GM12878 (cell line): Measurements from ENCODE around the gene TSFM. TPM values are rescaled to one million over a fixed set of nuclear protein-coding genes. Genes with fewer than 3 reads are reported as not detected.

Experiments
- ATAC-seq: fragments of 200-7000 bp; cut with Tn5 transposase; 3 replicates; pipeline ENCODE4 v1.9.1; 2020; ENCODE audit warnings: mild to moderate bottlenecking, moderate library complexity
- BruUV-seq: library from RNA; stranded (reverse); fragments of 400-500 nt; replicated peaks from 2 replicates; lab custom pipeline; 2021; lab: Mats Ljungman, UMichigan
- CTCF ChIA-PET: fragments of 300-600 bp; sonication (Branson Sonifier 250); formaldehyde crosslinking; extraction: SDS; loops from one replicate; lab custom pipeline; 2021; ENCODE audit warnings: inconsistent platforms; lab: Yijun Ruan, JAX
- POLR2A ChIA-PET: fragments of 350-600 bp; formaldehyde crosslinking; extraction: SDS; loops from one replicate; lab custom pipeline; 2021; ENCODE audit warnings: inconsistent platforms; lab: Charles Lee
- RAD21 ChIA-PET: fragments of 300-600 bp; sonication (Branson Sonifier 250); formaldehyde crosslinking; loops from one replicate; lab custom pipeline; 2023; ENCODE audit warnings: antibody characterized with exemption; ENCODE audit not compliant: unreplicated experiment; lab: Charles Lee
- SMC1A ChIA-PET: fragments of 300-600 bp; sonication (Branson Sonifier 250); formaldehyde crosslinking; loops from one replicate; lab custom pipeline; 2023; ENCODE audit not compliant: unreplicated experiment, uncharacterized antibody; lab: Charles Lee
- DNase-seq: peaks from one replicate; pipeline ENCODE4 v3.0.0-alpha.2; 2011; ENCODE audit warnings: low read depth, low spot score
- FAIRE-seq: peaks from 3 replicates; lab custom pipeline; 2011; peaks lifted over from hg19 to GRCh38; lab: Jason Lieb, UNC
- H2AFZ ChIP-seq: 2 replicates; pipeline ENCODE4 v1.6.0; 2011; ENCODE audit warnings: low read depth, low read length, control low read depth; ENCODE audit not compliant: control insufficient read depth
- H3K27ac ChIP-seq: 2 replicates; pipeline ENCODE4 v1.5.1; 2011; ENCODE audit warnings: control low read depth; ENCODE audit not compliant: control insufficient read depth, insufficient read depth
- H3K27me3 ChIP-seq, 2 experiments: replicated peaks in 1 of 2; 2 replicates each; pipeline versions ENCODE4 v1.6.0 to v1.6.1; 2011; ENCODE audit warnings: low read length in 1 of 2; ENCODE audit not compliant: control insufficient read depth in 2 of 2, insufficient read depth in 2 of 2
- H3K36me3 ChIP-seq, 2 experiments: 2 replicates each; pipeline ENCODE4 v1.5.1; 2011; ENCODE audit warnings: low read length in 1 of 2; ENCODE audit not compliant: control insufficient read depth in 2 of 2, insufficient read depth in 2 of 2
- H3K4me1 ChIP-seq: 2 replicates; pipeline ENCODE4 v1.6.1; 2011; ENCODE audit warnings: mild to moderate bottlenecking, low read length, moderate library complexity, mixed read lengths; ENCODE audit not compliant: control insufficient read depth, insufficient read depth
- H3K4me2 ChIP-seq: 2 replicates; pipeline ENCODE4 v1.6.0; 2011; ENCODE audit warnings: control low read depth; ENCODE audit not compliant: control insufficient read depth, insufficient read depth
- H3K4me3 ChIP-seq: fragments of 200-600 bp; sonication (generic); 2 replicates; pipeline ENCODE4 v1.5.1; 2016
- H3K79me2 ChIP-seq: 2 replicates; pipeline ENCODE4 v1.6.0; 2011; ENCODE audit warnings: low read length; ENCODE audit not compliant: control insufficient read depth, insufficient read depth
- H3K9ac ChIP-seq: 2 replicates; pipeline ENCODE4 v1.8.0; 2011; ENCODE audit warnings: low read length, control low read depth, mixed read lengths; ENCODE audit not compliant: control insufficient read depth, insufficient read depth
- H3K9me3 ChIP-seq: replicated peaks from 3 replicates; pipeline ENCODE4 v1.5.1; 2011; ENCODE audit warnings: mild to moderate bottlenecking, low read length; ENCODE audit not compliant: control insufficient read depth, insufficient read depth
- H4K20me1 ChIP-seq: 2 replicates; pipeline ENCODE4 v1.6.0; 2011; ENCODE audit not compliant: control insufficient read depth, insufficient read depth
- BMI1 ChIP-seq: fragments of 450-650 bp; IDR thresholded peaks from 2 replicates; pipeline ENCODE4 v1.6.1; 2016; ENCODE audit warnings: mild to moderate bottlenecking, moderate library complexity, borderline replicate concordance
- CREB1 ChIP-seq: IDR thresholded peaks from 2 replicates; pipeline ENCODE4 v1.6.1; 2012; ENCODE audit warnings: low read depth, mild to moderate bottlenecking, inconsistent platforms
- NFIC ChIP-seq: IDR thresholded peaks from 2 replicates; pipeline ENCODE4 v1.6.1; 2012; ENCODE audit warnings: low read depth, mild to moderate bottlenecking, inconsistent platforms, low read length, moderate library complexity
- NR2C2 ChIP-seq: IDR thresholded peaks from 2 replicates; pipeline ENCODE4 v1.6.1; 2011; ENCODE audit warnings: borderline replicate concordance, low read depth; ENCODE audit not compliant: control insufficient read depth, insufficient read length
- SREBF2 ChIP-seq: IDR thresholded peaks from 2 replicates; pipeline ENCODE4 v1.6.1; 2012; ENCODE audit warnings: mild to moderate bottlenecking, low read length
- YY1 ChIP-seq: IDR thresholded peaks from 2 replicates; pipeline ENCODE4 v1.6.1; 2011; ENCODE audit warnings: low read depth, mild to moderate bottlenecking, low read length
- WGBS: methylation state at CpG from one replicate; pipeline ENCODE4 v1.1.6; 2016; ENCODE audit warnings: low lambda C conversion rate; ENCODE audit not compliant: insufficient replicate concordance, insufficient coverage; ENCODE audit errors: missing lambda C conversion rate; 5-methylcytosine and 5-hydroxymethylcytosine counted together
- in situ Hi-C: fragments of 300-500 bp; cut with MboI; formaldehyde crosslinking; loops from 9 replicates; pipeline ENCODE4 v1.14.3; 2018; ENCODE audit warnings: mixed read lengths
- intact Hi-C: fragments of 100-400 bp; cut with micrococcal nuclease; formaldehyde crosslinking; loops from one replicate; pipeline ENCODE4 v1.14.2; 2022; ENCODE audit not compliant: unreplicated experiment
- polyA plus RNA-seq, 11 experiments: library from polyadenylated mRNA; depleted of rRNA in 4 of 11; unstranded in 6 of 11; stranded (reverse) in 5 of 11; fragments of >200 nt; fragmentation: Nextera tagmentation in 4 of 11; fragmentation: Illumina TruSeq in 1 of 11; extraction: Ambion mirVana in 4 of 11; extraction: Trizol in 1 of 11; gene quantifications; 1 replicate in 1 of 11; 2 replicates in 10 of 11; pipeline versions ENCODE4 v1.2.1 to v1.2.3, GENCODE V29; 2011 to 2016; ENCODE audit warnings: inconsistent platforms in 2 of 11, missing spikeins in 2 of 11, low read depth in 1 of 11
- total RNA-seq, 4 experiments: library from RNA; depleted of rRNA in 3 of 4; stranded (reverse); fragments of >200 nt in 3 of 4; fragmentation: Illumina TruSeq in 1 of 4; extraction: Trizol in 1 of 4; gene quantifications; 2 replicates each; pipeline versions ENCODE4 v1.2.1 to v1.2.3, GENCODE V29; 2013 to 2021
- TF ChIP-seq, protein P1 (sequence below): IDR thresholded peaks from 2 replicates; pipeline ENCODE4 v1.6.1; 2011; ENCODE audit warnings: low read depth, mild to moderate bottlenecking, low read length, moderate library complexity, borderline replicate concordance; ENCODE audit errors: extremely low read depth

The TSFM gene
- total and polyA plus RNA-seq, 10 of the 15 experiments (the other 5 are each of a cell fraction or from before 2014, with no cell fraction given) = 36.7 to 132 (median 45.6) TPM

DNA sequence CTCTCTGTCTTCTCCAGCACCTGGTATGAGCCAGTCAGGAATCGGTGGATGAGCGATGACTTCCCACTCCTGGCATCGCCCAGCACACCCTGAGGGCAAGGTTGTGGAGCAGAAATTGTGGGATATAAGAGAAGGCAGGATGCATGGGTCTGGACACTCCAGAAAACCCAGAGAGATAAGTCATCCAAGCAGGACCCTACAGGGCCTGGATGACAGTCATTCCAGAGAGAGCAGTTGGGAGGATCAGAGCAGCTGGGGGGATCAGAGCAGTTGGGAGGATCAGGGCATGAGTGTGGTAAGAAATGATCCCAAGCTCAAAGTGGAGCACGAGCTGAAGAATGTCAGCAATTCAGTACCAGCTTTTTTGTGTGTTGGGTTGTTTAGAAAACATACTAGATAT is 48.0 kb upstream of the TSFM start (continued):
- TF ChIP-seq SREBF2 (no peak), CREB1 (no peak), NR2C2 (no peak), YY1 (no peak)
- TF ChIP-seq, protein P1, sequence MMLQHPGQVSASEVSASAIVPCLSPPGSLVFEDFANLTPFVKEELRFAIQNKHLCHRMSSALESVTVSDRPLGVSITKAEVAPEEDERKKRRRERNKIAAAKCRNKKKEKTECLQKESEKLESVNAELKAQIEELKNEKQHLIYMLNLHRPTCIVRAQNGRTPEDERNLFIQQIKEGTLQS = no peak
- TF ChIP-seq, all 136 proteins: peak for 0

DNA sequence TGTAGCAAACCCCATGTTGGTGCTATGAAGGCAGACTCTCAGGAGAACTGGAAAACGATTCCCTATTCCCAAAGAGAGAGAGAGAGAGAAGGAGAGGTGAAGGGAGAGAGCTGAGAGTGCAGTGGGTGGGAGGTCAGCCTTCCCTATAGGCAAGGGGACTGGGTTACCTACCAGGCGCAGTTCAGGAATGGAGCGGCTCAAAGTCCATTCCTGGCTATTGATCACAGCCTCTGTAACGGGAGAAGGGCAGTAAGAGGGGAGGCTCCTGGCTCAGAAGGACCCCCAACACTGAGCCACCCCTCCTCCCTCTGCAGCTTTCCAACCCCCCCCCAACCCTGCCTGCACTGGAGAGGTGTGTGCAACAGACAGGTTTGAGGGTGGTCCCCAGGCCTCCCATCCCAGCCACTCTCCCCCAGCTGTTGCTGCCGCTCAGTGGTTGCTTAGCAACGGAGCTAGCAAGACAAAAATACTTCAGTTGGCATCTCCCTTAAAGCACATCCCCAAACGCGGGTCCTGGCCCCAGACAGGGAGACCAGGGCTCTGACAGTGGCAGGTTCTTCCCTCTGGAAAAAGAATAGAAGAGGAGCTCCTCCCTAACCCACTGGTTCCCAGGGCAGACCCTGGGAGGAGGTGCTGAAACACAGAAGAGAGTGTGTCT is 47.3 kb upstream of the TSFM start:
- DNase-seq (no peak), FAIRE-seq (no peak), ATAC-seq (no peak)
- Histone ChIP-seq H3K4me1 (peaks cover 3% of the 10 kb centered on the region; the same call in 1 of the 2 replicates), H3K27ac (no peak overlapping the region), H3K4me3 (no peak overlapping the region), H3K27me3 (no peaks in the 10 kb centered on the region), H4K20me1 (no peaks in the 10 kb centered on the region), H3K9me3 (no peaks in the 10 kb centered on the region), H3K36me3 (peaks cover 2 to 11% of the 10 kb centered on the region in 2 experiments), H3K79me2 (peaks cover 3% of the 10 kb centered on the region), H2AFZ (no peak overlapping the region), H3K4me2 (no peak overlapping the region), H3K9ac (no peak overlapping the region)
- POLR2A ChIA-PET = no interaction called here
- RAD21 ChIA-PET = no interaction called here
- WGBS = 71% methylated on average over 6 of the region's 8 CpGs
- BruUV-seq = no TSS peak
- TF ChIP-seq NFIC (no peak), BMI1 (0 out of 2 replicates have a peak, but pooled peaks have one; percentile 22)
- SMC1A ChIA-PET = no interaction called here
- intact Hi-C loops (no loop called here), in situ Hi-C loops (no loop called here)
- CTCF ChIA-PET = no interaction called here
